HepG2 (cell line): Measurements from ENCODE around the gene NDRG3. TPM values are rescaled to one million over a fixed set of nuclear protein-coding genes. Genes with fewer than 3 reads are reported as not detected.

Experiments used
- CHD4 ChIP-seq: fragments of 200-600 bp; sonication (generic); IDR thresholded peaks from 2 replicates; pipeline ENCODE4 v1.7.0; 2017; ENCODE audit warnings: mild to moderate bottlenecking, low read length, borderline replicate concordance
- CREBL2 ChIP-seq: sonication (generic); formaldehyde crosslinking; IDR thresholded peaks from 2 replicates; pipeline ENCODE4 v1.8.1; 2023; ENCODE audit warnings: missing genetic modification reagents, mild to moderate bottlenecking, borderline replicate concordance
- ETV6 ChIP-seq: sonication (generic); formaldehyde crosslinking; conservative IDR thresholded peaks from 2 replicates; pipeline ENCODE4 v1.4.0; 2020; ENCODE audit warnings: missing genetic modification reagents
- FOXK1 ChIP-seq: sonication (generic); formaldehyde crosslinking; IDR thresholded peaks from 2 replicates; pipeline ENCODE4 v1.4.0; 2020; ENCODE audit warnings: low read depth, missing genetic modification reagents, borderline replicate concordance
- HMGXB3 ChIP-seq: sonication (generic); formaldehyde crosslinking; IDR thresholded peaks from 2 replicates; pipeline ENCODE4 v1.4.0; 2020; ENCODE audit warnings: missing genetic modification reagents, borderline replicate concordance
- HNRNPK ChIP-seq: fragments of 200-400 bp; formaldehyde crosslinking; IDR thresholded peaks from 2 replicates; pipeline ENCODE4 v1.6.1; 2018; ENCODE audit warnings: low read length, low read depth, moderate library complexity, mild to moderate bottlenecking; ENCODE audit not compliant: poor library complexity, severe bottlenecking
- KAT7 ChIP-seq: IDR thresholded peaks from 2 replicates; pipeline ENCODE4 v1.6.1; 2018; ENCODE audit warnings: borderline replicate concordance, missing compliant biosample characterization
- PBX2 ChIP-seq: IDR thresholded peaks from 2 replicates; pipeline ENCODE4 v1.6.1; 2016; ENCODE audit warnings: control low read depth
- PITX1 ChIP-seq: sonication (generic); formaldehyde crosslinking; IDR thresholded peaks from 2 replicates; pipeline ENCODE4 v1.5.1; 2020; ENCODE audit warnings: mild to moderate bottlenecking, missing genetic modification reagents
- POLR2A ChIP-seq, 2 experiments: IDR thresholded peaks; 2 replicates each; pipeline ENCODE4 v1.6.1; 2011; ENCODE audit warnings: low read depth in 2 of 2, low read length in 2 of 2, mild to moderate bottlenecking in 1 of 2, moderate library complexity in 1 of 2; ENCODE audit not compliant: insufficient read depth in 1 of 2
- POLR2G ChIP-seq: fragments of 200-400 bp; formaldehyde crosslinking; IDR thresholded peaks from 2 replicates; pipeline ENCODE4 v1.6.1; 2018; ENCODE audit warnings: mild to moderate bottlenecking, low read depth, low read length, moderate library complexity
- SYNCRIP ChIP-seq: fragments of 200-400 bp; formaldehyde crosslinking; IDR thresholded peaks from 2 replicates; pipeline ENCODE4 v1.6.1; 2018; ENCODE audit warnings: mild to moderate bottlenecking, low read depth, low read length; ENCODE audit not compliant: insufficient read depth
- THAP9 ChIP-seq: sonication (generic); formaldehyde crosslinking; IDR thresholded peaks from 2 replicates; pipeline ENCODE4; 2020; ENCODE audit warnings: missing genetic modification reagents, mild to moderate bottlenecking, borderline replicate concordance
- ZC3H13 ChIP-seq: sonication (generic); formaldehyde crosslinking; IDR thresholded peaks from 2 replicates; pipeline ENCODE4 v1.8.1; 2023; ENCODE audit warnings: mild to moderate bottlenecking, missing genetic modification reagents, moderate library complexity
- ZFP36L1 ChIP-seq: sonication (generic); formaldehyde crosslinking; IDR thresholded peaks from 2 replicates; pipeline ENCODE4 v1.8.0; 2022; ENCODE audit warnings: mild to moderate bottlenecking, missing genetic modification reagents, moderate library complexity
- ZNF12 ChIP-seq: sonication (generic); formaldehyde crosslinking; IDR thresholded peaks from 2 replicates; pipeline ENCODE4 v1.5.0; 2020; ENCODE audit warnings: missing genetic modification reagents
- ZNF446 ChIP-seq: sonication (generic); formaldehyde crosslinking; IDR thresholded peaks from 2 replicates; pipeline ENCODE4 v1.5.0; 2020; ENCODE audit warnings: mild to moderate bottlenecking, missing genetic modification reagents
- ZNF747 ChIP-seq: sonication (generic); formaldehyde crosslinking; IDR thresholded peaks from 2 replicates; pipeline ENCODE4 v1.8.1; 2023; ENCODE audit warnings: missing genetic modification reagents, mild to moderate bottlenecking, borderline replicate concordance
- ZNF782 ChIP-seq: sonication (generic); formaldehyde crosslinking; IDR thresholded peaks from 2 replicates; pipeline ENCODE4 v1.4.0; 2020; ENCODE audit warnings: missing genetic modification reagents, mild to moderate bottlenecking, borderline replicate concordance
- polyA plus RNA-seq, 8 experiments: library from polyadenylated mRNA; depleted of rRNA in 3 of 8; stranded (reverse) in 7 of 8; unstranded in 1 of 8; fragments of >200 nt; fragmentation: Illumina TruSeq in 4 of 8; extraction: Trizol in 4 of 8; gene quantifications; 2 replicates each; pipeline versions ENCODE4 v1.2.1 to v1.2.3, GENCODE V29; 2011 to 2016; ENCODE audit warnings: low read depth in 4 of 8, missing spikeins in 1 of 8, mixed read lengths in 1 of 8; ENCODE audit not compliant: insufficient read depth in 1 of 8
- total RNA-seq, 5 experiments: library from RNA; depleted of rRNA; stranded (reverse); fragments of >200 nt; fragmentation: Illumina TruSeq; extraction: Trizol; gene quantifications; 2 replicates each; pipeline ENCODE4 v1.2.3, GENCODE V29; 2016; ENCODE audit warnings: low read depth in 1 of 5

Gene NDRG3
- total and polyA plus RNA-seq, 2 of the 13 experiments (the other 11 are each of a cell fraction or from before 2014, with no cell fraction given), result 36.0 to 40.5 TPM

DNA sequence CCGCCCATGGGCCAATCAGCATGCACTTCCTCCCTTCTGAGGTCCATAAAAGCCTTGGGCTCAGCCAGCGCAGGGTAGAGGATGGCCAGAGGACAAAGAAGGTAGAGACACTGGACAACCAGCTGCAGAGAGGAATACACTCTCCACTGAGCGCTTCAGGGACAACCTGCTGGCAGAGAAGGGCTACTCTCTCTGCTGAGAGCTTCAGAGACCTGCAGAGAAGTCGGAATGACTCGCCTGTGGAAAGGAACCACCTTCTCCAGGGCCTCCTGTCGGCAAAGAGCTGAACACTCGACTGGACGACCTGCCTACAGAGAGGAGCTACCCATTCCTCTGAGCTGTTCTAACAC is 68.5 kb downstream of the NDRG3 start (continued):
- TF ChIP-seq PITX1 (CRISPR knock-in tag), result no peak
- 0 out of 2 replicates have a peak, but pooled peaks have one; percentile 31 for TF ChIP-seq HMGXB3 (CRISPR knock-in tag)
- TF ChIP-seq ETV6, result no peak
- TF ChIP-seq THAP9, result no peak; the same call in 1 of the 2 replicates
- TF ChIP-seq ZNF782 (CRISPR knock-in tag), result no peak
- no peak for TF ChIP-seq KAT7
- TF ChIP-seq ZFP36L1 (CRISPR knock-in tag), result no peak
- TF ChIP-seq FOXK1 (CRISPR knock-in tag), result no peak
- no peak for TF ChIP-seq ZC3H13 (CRISPR knock-in tag)
- no peak for TF ChIP-seq ZNF747 (CRISPR knock-in tag)
- TF ChIP-seq PBX2 (CRISPR knock-in tag), result no peak
- peak; percentile 99 for TF ChIP-seq POLR2G
- TF ChIP-seq HNRNPK, result no peak
- peak; percentile 91 to 97 for TF ChIP-seq POLR2A (IDR thresholded peaks at IDR 0.05; ENCODE audit: insufficient read depth in 1 of 2, low read depth in 2 of 2, low read length in 2 of 2)
- no peak for TF ChIP-seq SYNCRIP
- TF ChIP-seq ZNF446 (CRISPR knock-in tag), result no peak
- no peak for TF ChIP-seq CHD4
- no peak for TF ChIP-seq ZNF12 (CRISPR knock-in tag)
- TF ChIP-seq CREBL2 (CRISPR knock-in tag), result no peak
